K562 (cell line): ENCODE results near the gene ACSF3. TPM values are rescaled to one million over a fixed set of nuclear protein-coding genes. Genes with fewer than 3 reads are reported as not detected.

Source experiments
- ADNP ChIP-seq: fragments of 200-800 bp; sonication (Bioruptor generic); IDR thresholded peaks from 2 replicates; pipeline ENCODE4 v1.6.1; 2016; ENCODE audit warnings: missing genetic modification characterization, missing compliant biosample characterization
- ASH1L ChIP-seq: fragments of 450-650 bp; IDR thresholded peaks from 2 replicates; pipeline ENCODE4 v1.6.1; 2018; ENCODE audit warnings: borderline replicate concordance, mild to moderate bottlenecking, low read depth; ENCODE audit not compliant: partially characterized antibody
- ATF1 ChIP-seq, 2 experiments: fragments of 450-650 bp in 1 of 2; IDR thresholded peaks; 2 replicates each; pipeline ENCODE4 v1.6.1; 2016; ENCODE audit warnings: missing compliant biosample characterization in 1 of 2, missing genetic modification characterization in 1 of 2
- CBFA2T3 ChIP-seq: fragments of 450-650 bp; IDR thresholded peaks from 2 replicates; pipeline ENCODE4 v1.6.1; 2017
- FOXA3 ChIP-seq, 2 experiments: fragments of 450-650 bp in 1 of 2; sonication (generic) in 1 of 2; formaldehyde crosslinking; IDR thresholded peaks in 1 of 2; conservative IDR thresholded peaks in 1 of 2; 2 replicates each; pipeline versions ENCODE4 v1.4.0 to v1.8.0; 2020 to 2022; ENCODE audit warnings: mild to moderate bottlenecking in 2 of 2, missing genetic modification reagents in 1 of 2
- HDAC1 ChIP-seq, 2 experiments: fragments of 450-650 bp; IDR thresholded peaks; 2 replicates each; pipeline ENCODE4 v1.6.1; 2016 to 2017; ENCODE audit warnings: inconsistent platforms in 1 of 2, mild to moderate bottlenecking in 1 of 2, moderate library complexity in 1 of 2
- HNRNPLL ChIP-seq: fragments of 200-400 bp; formaldehyde crosslinking; IDR thresholded peaks from 2 replicates; pipeline ENCODE4 v1.6.1; 2017; ENCODE audit warnings: low read length, low read depth, mild to moderate bottlenecking; ENCODE audit not compliant: poor library complexity, severe bottlenecking
- KDM1A ChIP-seq, 2 experiments: fragments of 450-650 bp; IDR thresholded peaks; 2 replicates each; pipeline ENCODE4 v1.6.1; 2016; ENCODE audit warnings: mild to moderate bottlenecking in 2 of 2
- NR2C1 ChIP-seq, 2 experiments: fragments of 450-650 bp; IDR thresholded peaks; 2 replicates each; pipeline ENCODE4 v1.6.1; 2017; ENCODE audit warnings: mild to moderate bottlenecking in 2 of 2, antibody characterized with exemption in 1 of 2, inconsistent platforms in 1 of 2, missing compliant biosample characterization in 1 of 2, missing genetic modification characterization in 1 of 2
- PTRF ChIP-seq: fragments of 450-650 bp; IDR thresholded peaks from 2 replicates; pipeline ENCODE4 v1.6.1; 2016; ENCODE audit warnings: mild to moderate bottlenecking, missing genetic modification characterization, missing compliant biosample characterization
- ZKSCAN1 ChIP-seq: fragments of 150-350 bp; IDR thresholded peaks from 2 replicates; pipeline ENCODE4 v1.6.1; 2016; ENCODE audit warnings: low read depth, low read length
- ZNF232 ChIP-seq: sonication (generic); formaldehyde crosslinking; IDR thresholded peaks from 2 replicates; pipeline ENCODE4 v1.8.0; 2022; ENCODE audit warnings: mild to moderate bottlenecking, missing genetic modification reagents
- ZNF586 ChIP-seq: fragments of 450-650 bp; formaldehyde crosslinking; conservative IDR thresholded peaks from 2 replicates; pipeline ENCODE4 v1.4.0; 2020; ENCODE audit warnings: mild to moderate bottlenecking, moderate library complexity
- ZNF644 ChIP-seq: fragments of 200-800 bp; sonication (Bioruptor generic); IDR thresholded peaks from 2 replicates; pipeline ENCODE4 v1.6.1; 2016; ENCODE audit warnings: low read depth, missing genetic modification characterization, missing compliant biosample characterization
- polyA plus RNA-seq, 8 experiments: library from polyadenylated mRNA; depleted of rRNA in 4 of 8; stranded (reverse) in 5 of 8; unstranded in 3 of 8; fragments of >200 nt; fragmentation: Nextera tagmentation in 2 of 8; fragmentation: Illumina TruSeq in 1 of 8; extraction: Ambion mirVana in 2 of 8; extraction: Trizol in 1 of 8; gene quantifications; 2 replicates each; pipeline versions ENCODE4 v1.2.1 to v1.2.3, GENCODE V29; 2011 to 2014; ENCODE audit warnings: inconsistent platforms in 1 of 8, missing spikeins in 1 of 8
- total RNA-seq, 7 experiments: library from RNA; depleted of rRNA in 6 of 7; stranded (reverse); fragments of >200 nt in 6 of 7; fragmentation: Illumina TruSeq in 2 of 7; extraction: Trizol in 2 of 7; gene quantifications; 2 replicates each; pipeline versions ENCODE4 v1.2.1 to v1.2.3, GENCODE V29; 2011 to 2021; ENCODE audit warnings: low replicate concordance in 1 of 7
- TF ChIP-seq, protein P1 (sequence below): fragments of 450-650 bp; conservative IDR thresholded peaks from 2 replicates; pipeline ENCODE4 v1.6.1; 2016; ENCODE audit warnings: missing genetic modification characterization, low read depth, mild to moderate bottlenecking, missing compliant biosample characterization, moderate library complexity
- TF ChIP-seq, protein P2 (sequence below): fragments of 450-650 bp; formaldehyde crosslinking; IDR thresholded peaks from 2 replicates; pipeline ENCODE4 v1.4.0; 2022; ENCODE audit warnings: missing genetic modification characterization
- TF ChIP-seq, protein P3 (sequence below): fragments of 250-450 bp; sonication (Bioruptor Pico); IDR thresholded peaks from 2 replicates; pipeline ENCODE4 v1.6.1; 2021; ENCODE audit warnings: mild to moderate bottlenecking
- TF ChIP-seq, protein P4 (sequence below): fragments of 250-450 bp; sonication (Bioruptor Pico); IDR thresholded peaks from 2 replicates; pipeline ENCODE4 v1.4.0; 2020; ENCODE audit warnings: borderline replicate concordance
- TF ChIP-seq, protein P5 (sequence below): fragments of 450-650 bp; IDR thresholded peaks from 2 replicates; pipeline ENCODE4 v1.7.0; 2016; ENCODE audit warnings: borderline replicate concordance
- TF ChIP-seq, protein P6 (sequence below): sonication (generic); formaldehyde crosslinking; IDR thresholded peaks from 2 replicates; pipeline ENCODE4 v1.9.0; 2022; ENCODE audit warnings: mild to moderate bottlenecking, missing genetic modification reagents

Gene ACSF3
- total and polyA plus RNA-seq, 9 of the 15 experiments (the other 6 are each of a cell fraction or from before 2014, with no cell fraction given): 0.77 to 32.8 (median 14.7) TPM

DNA sequence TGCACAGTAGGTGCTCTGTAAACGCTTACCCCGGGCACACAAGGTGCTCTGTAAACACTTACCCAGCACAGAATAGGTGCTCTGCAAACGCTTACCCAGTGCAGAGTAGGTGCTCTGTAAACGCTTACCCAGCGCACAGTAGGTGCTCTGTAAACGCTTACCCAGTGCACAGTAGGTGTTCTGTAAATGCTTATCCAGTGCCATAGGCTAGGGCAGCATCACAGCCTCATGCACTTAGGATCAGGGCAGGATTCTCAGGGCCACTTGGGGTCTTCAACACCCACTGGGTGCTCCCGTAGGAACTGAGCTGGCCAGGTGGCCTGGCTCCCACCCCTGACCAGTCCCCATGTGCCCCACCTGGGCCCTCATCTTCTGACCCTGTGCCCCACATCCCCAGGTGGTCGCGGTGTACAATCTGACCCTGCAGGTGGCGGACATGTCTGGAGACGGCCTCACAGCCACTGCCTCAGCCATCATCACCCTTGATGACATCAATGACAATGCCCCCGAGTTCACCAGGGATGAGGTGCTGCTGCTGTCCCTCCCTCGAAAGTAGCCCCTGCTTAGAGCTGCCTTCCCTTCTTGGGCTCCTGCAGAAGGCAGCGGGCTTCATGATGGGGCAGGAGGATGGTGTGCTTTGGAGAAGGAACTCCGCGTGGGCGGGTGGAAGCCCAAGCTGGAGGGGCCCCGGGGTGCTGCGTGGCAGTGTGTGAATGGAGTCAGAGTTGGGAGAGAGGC lies 93.5 kb downstream of the ACSF3 start (continued):
- TF ChIP-seq, protein P1, sequence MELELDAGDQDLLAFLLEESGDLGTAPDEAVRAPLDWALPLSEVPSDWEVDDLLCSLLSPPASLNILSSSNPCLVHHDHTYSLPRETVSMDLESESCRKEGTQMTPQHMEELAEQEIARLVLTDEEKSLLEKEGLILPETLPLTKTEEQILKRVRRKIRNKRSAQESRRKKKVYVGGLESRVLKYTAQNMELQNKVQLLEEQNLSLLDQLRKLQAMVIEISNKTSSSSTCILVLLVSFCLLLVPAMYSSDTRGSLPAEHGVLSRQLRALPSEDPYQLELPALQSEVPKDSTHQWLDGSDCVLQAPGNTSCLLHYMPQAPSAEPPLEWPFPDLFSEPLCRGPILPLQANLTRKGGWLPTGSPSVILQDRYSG (tag): 0 out of 2 replicates have a peak, but pooled peaks have one; percentile 31
- TF ChIP-seq ZNF232 (CRISPR knock-in tag) (0 out of 2 replicates have a peak, but pooled peaks have one; percentile 57), FOXA3 (CRISPR knock-in tag; conservative IDR thresholded peaks at IDR 0.05 in 1 of 2, IDR thresholded peaks at IDR 0.05 in 1 of 2) (peak; percentile 63 to 95), CBFA2T3 (0 out of 2 replicates have a peak, but pooled peaks have one; percentile 30), NR2C1 (IDR thresholded peaks at IDR 0.05) (no peak), NR2C1 (tag; IDR thresholded peaks at IDR 0.05) (no peak), ASH1L (no peak), ADNP (tag) (peak; percentile 56), ATF1 (CRISPR knock-in tag; IDR thresholded peaks at IDR 0.05) (no peak), ATF1 (tag; IDR thresholded peaks at IDR 0.05) (no peak), KDM1A (IDR thresholded peaks at IDR 0.05) (0 out of 4 replicates have a peak, but pooled peaks of 1 of the 2 experiments have one; percentile 45), ZNF586 (CRISPR knock-in tag) (no peak), ZNF644 (tag) (peak; percentile 59; the same call in 1 of the 2 replicates), HNRNPLL (no peak), HDAC1 (IDR thresholded peaks at IDR 0.05) (no peak), ZKSCAN1 (peak; percentile 99), PTRF (tag) (no peak)
- TF ChIP-seq, protein P2, sequence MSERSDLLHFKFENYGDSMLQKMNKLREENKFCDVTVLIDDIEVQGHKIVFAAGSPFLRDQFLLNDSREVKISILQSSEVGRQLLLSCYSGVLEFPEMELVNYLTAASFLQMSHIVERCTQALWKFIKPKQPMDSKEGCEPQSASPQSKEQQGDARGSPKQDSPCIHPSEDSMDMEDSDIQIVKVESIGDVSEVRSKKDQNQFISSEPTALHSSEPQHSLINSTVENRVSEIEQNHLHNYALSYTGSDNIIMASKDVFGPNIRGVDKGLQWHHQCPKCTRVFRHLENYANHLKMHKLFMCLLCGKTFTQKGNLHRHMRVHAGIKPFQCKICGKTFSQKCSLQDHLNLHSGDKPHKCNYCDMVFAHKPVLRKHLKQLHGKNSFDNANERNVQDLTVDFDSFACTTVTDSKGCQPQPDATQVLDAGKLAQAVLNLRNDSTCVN (CRISPR knock-in tag): no peak
- TF ChIP-seq, protein P3, sequence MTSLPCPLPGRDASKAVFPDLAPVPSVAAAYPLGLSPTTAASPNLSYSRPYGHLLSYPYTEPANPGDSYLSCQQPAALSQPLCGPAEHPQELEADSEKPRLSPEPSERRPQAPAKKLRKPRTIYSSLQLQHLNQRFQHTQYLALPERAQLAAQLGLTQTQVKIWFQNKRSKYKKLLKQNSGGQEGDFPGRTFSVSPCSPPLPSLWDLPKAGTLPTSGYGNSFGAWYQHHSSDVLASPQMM (CRISPR knock-in tag): no peak
- TF ChIP-seq, protein P4, sequence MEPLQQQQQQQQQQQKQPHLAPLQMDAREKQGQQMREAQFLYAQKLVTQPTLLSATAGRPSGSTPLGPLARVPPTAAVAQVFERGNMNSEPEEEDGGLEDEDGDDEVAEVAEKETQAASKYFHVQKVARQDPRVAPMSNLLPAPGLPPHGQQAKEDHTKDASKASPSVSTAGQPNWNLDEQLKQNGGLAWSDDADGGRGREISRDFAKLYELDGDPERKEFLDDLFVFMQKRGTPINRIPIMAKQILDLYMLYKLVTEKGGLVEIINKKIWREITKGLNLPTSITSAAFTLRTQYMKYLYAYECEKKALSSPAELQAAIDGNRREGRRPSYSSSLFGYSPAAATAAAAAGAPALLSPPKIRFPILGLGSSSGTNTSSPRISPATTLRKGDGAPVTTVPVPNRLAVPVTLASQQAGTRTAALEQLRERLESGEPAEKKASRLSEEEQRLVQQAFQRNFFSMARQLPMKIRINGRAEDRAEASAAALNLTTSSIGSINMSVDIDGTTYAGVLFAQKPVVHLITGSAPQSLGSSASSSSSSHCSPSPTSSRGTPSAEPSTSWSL (CRISPR knock-in tag): no peak
- TF ChIP-seq, protein P5, sequence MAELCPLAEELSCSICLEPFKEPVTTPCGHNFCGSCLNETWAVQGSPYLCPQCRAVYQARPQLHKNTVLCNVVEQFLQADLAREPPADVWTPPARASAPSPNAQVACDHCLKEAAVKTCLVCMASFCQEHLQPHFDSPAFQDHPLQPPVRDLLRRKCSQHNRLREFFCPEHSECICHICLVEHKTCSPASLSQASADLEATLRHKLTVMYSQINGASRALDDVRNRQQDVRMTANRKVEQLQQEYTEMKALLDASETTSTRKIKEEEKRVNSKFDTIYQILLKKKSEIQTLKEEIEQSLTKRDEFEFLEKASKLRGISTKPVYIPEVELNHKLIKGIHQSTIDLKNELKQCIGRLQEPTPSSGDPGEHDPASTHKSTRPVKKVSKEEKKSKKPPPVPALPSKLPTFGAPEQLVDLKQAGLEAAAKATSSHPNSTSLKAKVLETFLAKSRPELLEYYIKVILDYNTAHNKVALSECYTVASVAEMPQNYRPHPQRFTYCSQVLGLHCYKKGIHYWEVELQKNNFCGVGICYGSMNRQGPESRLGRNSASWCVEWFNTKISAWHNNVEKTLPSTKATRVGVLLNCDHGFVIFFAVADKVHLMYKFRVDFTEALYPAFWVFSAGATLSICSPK: no peak
- TF ChIP-seq, protein P6, sequence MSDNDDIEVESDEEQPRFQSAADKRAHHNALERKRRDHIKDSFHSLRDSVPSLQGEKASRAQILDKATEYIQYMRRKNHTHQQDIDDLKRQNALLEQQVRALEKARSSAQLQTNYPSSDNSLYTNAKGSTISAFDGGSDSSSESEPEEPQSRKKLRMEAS (CRISPR knock-in tag): peak; percentile 61
